Prostate gland (tissue), 2 donors: ENCODE data around the gene RNF112.

Experiments used
- POLR2A ChIP-seq: fragments of 450-650 bp; IDR thresholded peaks from one replicate; pipeline ENCODE4 v1.6.1; 2016; ENCODE audit warnings: antibody characterized with exemption, mild to moderate bottlenecking
- TF ChIP-seq, protein P1 (sequence below), 4 experiments: fragments of 200-600 bp in 2 of 4; fragments of 450-650 bp in 2 of 4; sonication (generic) in 2 of 4; IDR thresholded peaks; 1 replicate in 3 of 4; 2 replicates in 1 of 4; pipeline ENCODE4 v1.5.1; 2016 to 2019; ENCODE audit warnings: antibody characterized with exemption in 4 of 4, mild to moderate bottlenecking in 2 of 4, moderate library complexity in 2 of 4

DNA sequence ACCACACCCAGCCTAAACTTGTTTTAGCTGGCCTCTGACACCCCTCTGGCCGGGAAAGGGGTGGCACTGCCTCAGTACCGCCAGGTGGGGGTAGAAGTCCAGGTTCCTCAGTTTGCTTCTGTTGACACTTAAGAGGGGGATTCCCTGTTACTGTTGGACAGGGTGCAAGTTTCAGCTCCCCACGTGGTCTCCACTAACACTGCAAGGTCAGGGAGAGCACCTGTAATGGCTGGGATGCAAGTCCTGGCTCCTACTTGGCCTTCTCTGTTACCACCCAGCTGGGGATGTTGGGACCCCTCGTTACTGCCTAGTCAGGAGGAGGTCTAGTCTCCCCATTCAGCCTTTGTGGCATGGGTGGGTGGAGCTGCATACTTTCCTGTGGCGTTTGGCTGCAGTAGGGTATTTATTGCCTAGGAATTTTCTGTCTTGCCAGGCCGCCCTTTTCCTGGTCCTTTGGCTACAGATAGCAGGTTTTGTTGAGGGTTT, 13.4 kb upstream of the RNF112 start:
- TF ChIP-seq, protein P1, sequence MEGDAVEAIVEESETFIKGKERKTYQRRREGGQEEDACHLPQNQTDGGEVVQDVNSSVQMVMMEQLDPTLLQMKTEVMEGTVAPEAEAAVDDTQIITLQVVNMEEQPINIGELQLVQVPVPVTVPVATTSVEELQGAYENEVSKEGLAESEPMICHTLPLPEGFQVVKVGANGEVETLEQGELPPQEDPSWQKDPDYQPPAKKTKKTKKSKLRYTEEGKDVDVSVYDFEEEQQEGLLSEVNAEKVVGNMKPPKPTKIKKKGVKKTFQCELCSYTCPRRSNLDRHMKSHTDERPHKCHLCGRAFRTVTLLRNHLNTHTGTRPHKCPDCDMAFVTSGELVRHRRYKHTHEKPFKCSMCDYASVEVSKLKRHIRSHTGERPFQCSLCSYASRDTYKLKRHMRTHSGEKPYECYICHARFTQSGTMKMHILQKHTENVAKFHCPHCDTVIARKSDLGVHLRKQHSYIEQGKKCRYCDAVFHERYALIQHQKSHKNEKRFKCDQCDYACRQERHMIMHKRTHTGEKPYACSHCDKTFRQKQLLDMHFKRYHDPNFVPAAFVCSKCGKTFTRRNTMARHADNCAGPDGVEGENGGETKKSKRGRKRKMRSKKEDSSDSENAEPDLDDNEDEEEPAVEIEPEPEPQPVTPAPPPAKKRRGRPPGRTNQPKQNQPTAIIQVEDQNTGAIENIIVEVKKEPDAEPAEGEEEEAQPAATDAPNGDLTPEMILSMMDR (IDR thresholded peaks at IDR 0.05): peak in 1 of 4 experiments; percentile 19
- TF ChIP-seq POLR2A: no peak
